ENCODE results near the gene GIPC3.

The GIPC3 gene

GRCh38 chr19:3549816-3550215 lies 35.5 kb upstream of the GIPC3 start (continued):
- no peak for TF ChIP-seq ZNF155 (tag by site-specific recombination; IDR thresholded peaks at IDR 0.05)
- no peak for TF ChIP-seq PRDM4 (tag by site-specific recombination; IDR thresholded peaks at IDR 0.05)
- no peak for TF ChIP-seq ZNF324 (tag by site-specific recombination; IDR thresholded peaks at IDR 0.05)
- TF ChIP-seq ZNF239 (tag by site-specific recombination; IDR thresholded peaks at IDR 0.05) = no peak
- TF ChIP-seq, protein P1, sequence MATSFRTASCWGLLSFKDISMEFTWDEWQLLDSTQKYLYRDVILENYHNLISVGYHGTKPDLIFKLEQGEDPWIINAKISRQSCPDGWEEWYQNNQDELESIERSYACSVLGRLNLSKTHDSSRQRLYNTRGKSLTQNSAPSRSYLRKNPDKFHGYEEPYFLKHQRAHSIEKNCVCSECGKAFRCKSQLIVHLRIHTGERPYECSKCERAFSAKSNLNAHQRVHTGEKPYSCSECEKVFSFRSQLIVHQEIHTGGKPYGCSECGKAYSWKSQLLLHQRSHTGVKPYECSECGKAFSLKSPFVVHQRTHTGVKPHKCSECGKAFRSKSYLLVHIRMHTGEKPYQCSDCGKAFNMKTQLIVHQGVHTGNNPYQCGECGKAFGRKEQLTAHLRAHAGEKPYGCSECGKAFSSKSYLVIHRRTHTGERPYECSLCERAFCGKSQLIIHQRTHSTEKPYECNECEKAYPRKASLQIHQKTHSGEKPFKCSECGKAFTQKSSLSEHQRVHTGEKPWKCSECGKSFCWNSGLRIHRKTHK (tag by site-specific recombination; IDR thresholded peaks at IDR 0.05) = no peak
- TF ChIP-seq ZSCAN18 (tag by site-specific recombination; IDR thresholded peaks at IDR 0.05) = no peak
- no peak for TF ChIP-seq GLI2 (tag by site-specific recombination; IDR thresholded peaks at IDR 0.05; ENCODE audit: borderline replicate concordance, low read depth)
- TF ChIP-seq ZNF175 (tag by site-specific recombination; IDR thresholded peaks at IDR 0.05) = no peak

DNA sequence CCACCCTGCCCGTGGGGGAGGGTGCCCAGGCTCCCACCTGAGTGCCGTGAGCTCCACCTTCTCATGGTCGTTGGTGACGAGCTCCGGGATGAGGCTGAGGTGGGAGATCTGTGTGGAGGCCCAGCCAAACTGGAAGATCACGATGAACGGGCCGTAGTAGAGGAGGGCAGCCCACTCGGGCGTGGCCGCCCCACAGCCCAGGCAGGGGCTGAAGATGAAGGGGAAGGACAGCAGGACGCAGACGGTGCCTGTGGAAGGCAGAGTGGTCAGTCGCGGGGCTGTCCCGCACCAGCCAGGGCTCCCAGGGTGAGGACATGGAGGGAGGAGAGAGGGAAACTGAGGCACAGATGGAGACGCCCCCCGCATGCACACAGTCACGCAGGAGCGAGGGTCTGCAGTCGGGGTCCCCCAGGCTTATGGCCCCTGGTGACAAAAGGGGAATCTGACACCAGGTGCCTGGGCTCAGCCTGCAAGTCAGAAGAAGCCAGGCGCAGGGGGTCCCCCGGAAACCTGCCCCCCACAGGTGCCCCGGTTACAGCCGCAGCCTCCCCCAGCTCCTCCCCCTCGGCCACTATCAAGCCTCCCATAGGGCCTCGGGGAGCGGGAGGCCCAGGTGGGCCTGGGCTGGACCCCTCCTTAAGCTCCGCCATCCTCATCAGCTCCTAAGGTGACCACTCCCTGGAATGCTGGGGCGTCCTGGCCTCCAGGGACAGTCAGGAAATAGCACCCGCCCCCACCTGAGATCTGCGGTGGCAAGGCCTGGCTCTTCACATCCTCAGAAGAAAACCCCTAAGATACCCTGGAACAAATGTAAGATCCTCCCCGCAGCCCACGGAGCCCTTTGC lies 34.1 kb upstream of the GIPC3 start:
- Histone ChIP-seq H3K27ac (ENCODE audit: extremely low read depth, low read depth, low read length) (no peak overlapping the region), H3K4me1 (ENCODE audit: control insufficient read depth, insufficient read depth, low read length) (0 out of 2 replicates have a peak, but pooled peaks cover 2% of the 10 kb centered on the region), H3K4me3 (ENCODE audit: low read depth, low read length) (no peak overlapping the region), H3K36me3 (ENCODE audit: control insufficient read depth in 2 of 2, insufficient read depth in 1 of 2, low read length in 2 of 2) (peaks cover 0 to 30% of the 10 kb centered on the region in 2 experiments; a peak in 2 of 3 replicates), H3K9me3 (ENCODE audit: control insufficient read depth, insufficient read depth, low read depth, low read length) (no peaks in the 10 kb centered on the region)
- TF ChIP-seq ZNF548 (tag by site-specific recombination; IDR thresholded peaks at IDR 0.05) (no peak), GLIS2 (tag by site-specific recombination; IDR thresholded peaks at IDR 0.05) (peak; percentile 35; the same call in 1 of the 2 replicates)
- CTCF ChIA-PET = interaction anchor here (0.6 kb wide), 1 partner anchor 64 kb away, joined by 3 read pairs; no protein-coding TSS in a partner anchor
- POLR2A ChIA-PET = interaction anchor here (0.5 to 1.2 kb wide), 3 partner anchors 11 to 18 kb away, joined by 3 to 5 read pairs (median 4); no protein-coding TSS in a partner anchor

DNA sequence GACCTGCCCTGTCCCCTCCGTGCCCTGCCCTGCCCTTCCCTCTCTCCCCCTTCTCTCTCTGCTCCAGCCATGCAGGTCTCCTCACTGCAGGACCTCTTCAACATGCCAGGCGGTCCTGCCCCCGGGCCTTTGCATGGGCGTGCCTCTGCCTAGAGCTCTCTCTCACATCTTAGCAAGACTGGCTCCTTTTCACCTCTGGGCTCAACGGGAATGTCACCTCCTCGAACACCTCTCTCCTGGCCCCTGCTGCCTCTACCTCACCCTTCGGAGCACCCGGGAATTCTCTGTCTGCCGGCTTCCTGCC lies 33.5 kb upstream of the GIPC3 start:
- Histone ChIP-seq H3K4me3 (ENCODE audit: low read depth, low read length) (no peak overlapping the region), H3K36me3 (ENCODE audit: control insufficient read depth in 2 of 2, insufficient read depth in 1 of 2, low read length in 2 of 2) (peaks cover 0 to 26% of the 10 kb centered on the region in 2 experiments; a peak in 2 of 3 replicates), H3K4me1 (ENCODE audit: control insufficient read depth, insufficient read depth, low read length) (0 out of 2 replicates have a peak, but pooled peaks cover 2% of the 10 kb centered on the region), H3K27ac (ENCODE audit: extremely low read depth, low read depth, low read length) (no peak overlapping the region), H3K9me3 (ENCODE audit: control insufficient read depth, insufficient read depth, low read depth, low read length) (no peaks in the 10 kb centered on the region)
- CTCF ChIA-PET = no interaction called here
- POLR2A ChIA-PET = interaction anchor here (0.5 kb wide), 1 partner anchor 30 kb away, joined by 3 read pairs; no protein-coding TSS in a partner anchor
- TF ChIP-seq, protein P2, sequence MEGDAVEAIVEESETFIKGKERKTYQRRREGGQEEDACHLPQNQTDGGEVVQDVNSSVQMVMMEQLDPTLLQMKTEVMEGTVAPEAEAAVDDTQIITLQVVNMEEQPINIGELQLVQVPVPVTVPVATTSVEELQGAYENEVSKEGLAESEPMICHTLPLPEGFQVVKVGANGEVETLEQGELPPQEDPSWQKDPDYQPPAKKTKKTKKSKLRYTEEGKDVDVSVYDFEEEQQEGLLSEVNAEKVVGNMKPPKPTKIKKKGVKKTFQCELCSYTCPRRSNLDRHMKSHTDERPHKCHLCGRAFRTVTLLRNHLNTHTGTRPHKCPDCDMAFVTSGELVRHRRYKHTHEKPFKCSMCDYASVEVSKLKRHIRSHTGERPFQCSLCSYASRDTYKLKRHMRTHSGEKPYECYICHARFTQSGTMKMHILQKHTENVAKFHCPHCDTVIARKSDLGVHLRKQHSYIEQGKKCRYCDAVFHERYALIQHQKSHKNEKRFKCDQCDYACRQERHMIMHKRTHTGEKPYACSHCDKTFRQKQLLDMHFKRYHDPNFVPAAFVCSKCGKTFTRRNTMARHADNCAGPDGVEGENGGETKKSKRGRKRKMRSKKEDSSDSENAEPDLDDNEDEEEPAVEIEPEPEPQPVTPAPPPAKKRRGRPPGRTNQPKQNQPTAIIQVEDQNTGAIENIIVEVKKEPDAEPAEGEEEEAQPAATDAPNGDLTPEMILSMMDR (tag by site-specific recombination; IDR thresholded peaks at IDR 0.05) = no peak
- TF ChIP-seq ZNF623 (tag by site-specific recombination; IDR thresholded peaks at IDR 0.05) (peak; percentile 95), ZIC2 (tag by site-specific recombination; IDR thresholded peaks at IDR 0.05) (0 out of 2 replicates have a peak, but pooled peaks have one; percentile 17), ZXDB (tag by site-specific recombination; IDR thresholded peaks at IDR 0.05) (no peak), ZNF488 (tag by site-specific recombination; IDR thresholded peaks at IDR 0.05) (no peak), ZNF366 (tag by site-specific recombination; conservative IDR thresholded peaks at IDR 0.05) (0 out of 2 replicates have a peak, but pooled peaks have one; percentile 14), ZBTB7A (tag by site-specific recombination; IDR thresholded peaks at IDR 0.05; ENCODE audit: low read depth) (no peak)
